Heart right ventricle (tissue), 16 donors: ENCODE data around the gene FOSL2. TPM values are rescaled to one million over a fixed set of nuclear protein-coding genes. Genes with fewer than 3 reads are reported as not detected.

Experiments used
- ATAC-seq, 8 donors: fragments of 200-7000 bp; cut with Tn5 transposase; one replicate each; pipeline ENCODE4 v1.9.1; 2020; ENCODE audit warnings: mild to moderate bottlenecking in 8 of 8, moderate library complexity in 8 of 8, moderate number of reproducible peaks in 1 of 8
- DNase-seq, 2 donors: peaks; one replicate each; pipeline ENCODE4 v3.0.0-alpha.2; 2020
- H3K27ac ChIP-seq, 10 donors: fragments of 200-600 bp; sonication (generic) in 2 of 10; one replicate each; pipeline versions ENCODE4 v1.5.0 to v1.8.0; 2020 to 2022; ENCODE audit warnings: mild to moderate bottlenecking in 3 of 10
- H3K27me3 ChIP-seq, 7 donors: fragments of 200-600 bp; one replicate each; pipeline ENCODE4 v1.8.0; 2021 to 2022; ENCODE audit warnings: mild to moderate bottlenecking in 2 of 7
- H3K36me3 ChIP-seq, 9 donors: fragments of 200-600 bp; sonication (generic) in 1 of 9; one replicate each; pipeline versions ENCODE4 v1.5.0 to v1.8.0; 2020 to 2022; ENCODE audit warnings: mild to moderate bottlenecking in 2 of 9
- H3K4me1 ChIP-seq, 9 donors: fragments of 200-600 bp; sonication (generic) in 1 of 9; one replicate each; pipeline versions ENCODE4 v1.5.0 to v1.8.0; 2020 to 2022; ENCODE audit warnings: mild to moderate bottlenecking in 4 of 9
- H3K4me3 ChIP-seq, 10 donors: fragments of 200-600 bp; sonication (generic) in 2 of 10; one replicate each; pipeline versions ENCODE4 v1.5.0 to v1.8.0; 2020 to 2022; ENCODE audit warnings: mild to moderate bottlenecking in 7 of 10, moderate library complexity in 2 of 10
- H3K9me3 ChIP-seq, 11 donors: fragments of 200-600 bp in 10 of 11; sonication (generic) in 2 of 11; one replicate each; pipeline versions ENCODE4 v1.5.0 to v1.8.0; 2013 to 2022; ENCODE audit warnings: mild to moderate bottlenecking in 2 of 11, control low read depth in 1 of 11, moderate library complexity in 1 of 11
- CTCF ChIP-seq, 9 donors: fragments of 200-600 bp; sonication (generic) in 2 of 9; IDR thresholded peaks; one replicate each; pipeline versions ENCODE4 v1.5.0 to v1.8.0; 2021 to 2022; ENCODE audit warnings: antibody characterized with exemption in 9 of 9, mild to moderate bottlenecking in 5 of 9, moderate library complexity in 1 of 9
- WGBS, 2 donors: extraction: QIAGEN DNeasy Blood & Tissue Kit; methylation state at CpG; one replicate each; pipeline ENCODE4 v1.1.7; 2013; ENCODE audit warnings: inconsistent platforms in 1 of 2; 5-methylcytosine and 5-hydroxymethylcytosine counted together
- intact Hi-C, 10 donors: fragments of 100-400 bp; cut with DNase I; formaldehyde crosslinking; loops; one replicate each; pipeline versions ENCODE4 v1.11.1 to v1.14.2; 2022
- polyA plus RNA-seq, 2 donors: library from polyadenylated mRNA; stranded (reverse); fragments of 200-250 nt; gene quantifications; one replicate each; pipeline ENCODE4 v1.2.3, GENCODE V29; 2013
- total RNA-seq, 10 donors: library from RNA; stranded (reverse); fragmentation: NEBNext Ultra II Directional in 3 of 10; extraction: Animal tissue kit (Norgen Biotek cat#: 25700) in 3 of 10; gene quantifications; one replicate each; pipeline versions ENCODE4 v1.2.1 to v1.2.4, GENCODE V29; 2021 to 2023
- donor health status: Arrhythmogenic right ventricular cardiomyopathy.
- donor health status: ischemic (EF 13 %, LVEDD 7.1; RV severe dilation, severe dysfunction).
- donor health status: healthy with polysubstance abuse.
- donor health status: DM: no; HTN: yes; CAD: no.
- donor health status: DM: no; HTN: no; CAD: no.
- donor health status: ischemic (EF 25% LVEDD 6.9; RV normal size, moderate dysfunction).
- donor health status: ischemic (EF 25% LVEDD 5.7; RV mildly dilated, moderate dysfunction).
- donor health status: healthy.
- donor health status: DM: yes; HTN: yes; CAD: no.
- donor health status: Ischemic cardiomyopathy.
- donor health status: ischemic (EF 35%, LVEDD 5.7; RV mildly dilated, moderate dysfunction).
- donor health status: nonischemic (EF 11% LVEDD 7.7; RV severe dilation, severe dysfunction).
- donor health status: DM: yes; HTN: yes; CAD: no.
- donor health status: PGD.
- donor health status: ischemic (EF 29% LVEDD 5.4; RV normal size, mild dysfunction).
- donor health status: nonischemic (EF 23%, LVEDD 6.1; RV moderate dilation, normal function).

Gene FOSL2
- total and polyA plus RNA-seq, 12 donors, result 16.5 to 182 (median 54.8) TPM

- DNase-seq, result no peak
Measured at GRCh38 chr2:28428486-28428885, 35.8 kb downstream of the FOSL2 start.

GRCh38 chr2:28429636-28430376, 37.1 kb downstream of the FOSL2 start:
- Histone ChIP-seq H3K4me3 (no peak overlapping the region), H3K36me3 (no peaks in the 10 kb centered on the region), H3K27ac (no peak overlapping the region), H3K27me3 (no peaks in the 10 kb centered on the region), H3K4me1 (peaks cover 0 to 23% (median 0%) of the 10 kb centered on the region in 9 donors), H3K9me3 (peaks cover 0 to 13% (median 0%) of the 10 kb centered on the region in 11 donors)
- DNase-seq (no peak), ATAC-seq (no peak)
- WGBS, 2 donors, result 83 to 84% methylated on average over 3 of the region's 3 CpGs
- no peak for TF ChIP-seq CTCF (IDR thresholded peaks at IDR 0.05)
- intact Hi-C loops, result no loop called here

More at GRCh38 chr2:28428486-28428885, 35.8 kb downstream of the FOSL2 start:
- 92 to 97% methylated on average over 3 of the region's 3 CpGs for WGBS, 2 donors
- Histone ChIP-seq H3K36me3 (no peaks in the 10 kb centered on the region), H3K4me1 (peaks cover 0 to 35% (median 4%) of the 10 kb centered on the region in 9 donors), H3K27ac (no peak overlapping the region), H3K4me3 (no peak overlapping the region), H3K9me3 (peaks cover 0 to 7% (median 0%) of the 10 kb centered on the region in 11 donors), H3K27me3 (no peaks in the 10 kb centered on the region)
- intact Hi-C loops, result no loop called here
- ATAC-seq, result no peak
- TF ChIP-seq CTCF (IDR thresholded peaks at IDR 0.05), result no peak

- DNase-seq (no peak), ATAC-seq (no peak)
- TF ChIP-seq CTCF (IDR thresholded peaks at IDR 0.05), result no peak
- no peaks in the 10 kb centered on the region for H3K27me3 ChIP-seq
- peaks cover 0 to 17% (median 0%) of the 10 kb centered on the region in 9 donors for H3K4me1 ChIP-seq
- H3K36me3 ChIP-seq, result no peaks in the 10 kb centered on the region
- intact Hi-C loops, result no loop called here
- H3K27ac ChIP-seq, result peak overlapping the region in 1 of 10 donors; percentile 74
- 86 to 89% methylated on average over 5 of the region's 5 CpGs for WGBS, 2 donors
- no peak overlapping the region for H3K4me3 ChIP-seq
- H3K9me3 ChIP-seq, result peaks cover 0 to 13% (median 0%) of the 10 kb centered on the region in 11 donors
Measured at GRCh38 chr2:28430377-28430765, 37.7 kb downstream of the FOSL2 start.

GRCh38 chr2:28430788-28431418, 38.2 kb downstream of the FOSL2 start:
- DNase-seq (no peak), ATAC-seq (peak in 1 of 8 donors; percentile 49)
- TF ChIP-seq CTCF (IDR thresholded peaks at IDR 0.05), result no peak
- 71 to 73% methylated on average over 6 of the region's 6 CpGs for WGBS, 2 donors
- no peak overlapping the region for H3K4me3 ChIP-seq
- H3K36me3 ChIP-seq, result no peaks in the 10 kb centered on the region
- no peaks in the 10 kb centered on the region for H3K27me3 ChIP-seq
- H3K9me3 ChIP-seq, result peaks cover 0 to 13% (median 0%) of the 10 kb centered on the region in 11 donors
- intact Hi-C loops, result no loop called here
- peaks cover 0 to 15% (median 0%) of the 10 kb centered on the region in 9 donors for H3K4me1 ChIP-seq
- H3K27ac ChIP-seq, result peak overlapping the region in 1 of 10 donors; percentile 74
